Mesenchymal stem cell (in vitro differentiated cells and primary cell): ENCODE results near the gene KSR1.
"Not testable (repeated sequence)": the region's sequence is repeated elsewhere in the genome, so short reads cannot be mapped to it uniquely, and the experiment has no call there.

ENCODE experiments used
- DNase-seq: peaks from one replicate; pipeline ENCODE4 v3.0.0-alpha.2; 2013
- H2AFZ ChIP-seq: one replicate; pipeline ENCODE4 v1.6.1; 2013; ENCODE audit warnings: low read depth, mild to moderate bottlenecking, control low read depth, inconsistent platforms, low read length, moderate library complexity
- H2AK5ac ChIP-seq: 2 replicates; pipeline ENCODE4 v1.6.1; 2013; ENCODE audit warnings: low read length, moderate library complexity, mild to moderate bottlenecking, inconsistent platforms; ENCODE audit not compliant: severe bottlenecking
- H2BK120ac ChIP-seq: one replicate; pipeline ENCODE4 v1.6.1; 2013; ENCODE audit warnings: low read depth, mild to moderate bottlenecking, inconsistent platforms, low read length, moderate library complexity
- H2BK12ac ChIP-seq, 2 experiments: one replicate each; pipeline ENCODE4 v1.6.1; 2013; ENCODE audit warnings: inconsistent platforms in 2 of 2, low read length in 2 of 2, mild to moderate bottlenecking in 2 of 2, moderate library complexity in 2 of 2, control low read depth in 1 of 2
- H2BK15ac ChIP-seq: one replicate; pipeline ENCODE4 v1.6.1; 2013; ENCODE audit warnings: mild to moderate bottlenecking, low read depth, inconsistent platforms; ENCODE audit not compliant: poor library complexity, severe bottlenecking
- H2BK5ac ChIP-seq: 2 replicates; pipeline ENCODE4 v1.6.1; 2013; ENCODE audit warnings: low read depth, mild to moderate bottlenecking, low read length, control low read depth, inconsistent platforms; ENCODE audit not compliant: poor library complexity, severe bottlenecking
- H3K14ac ChIP-seq, 2 experiments: one replicate each; pipeline ENCODE4 v1.6.1; 2013; ENCODE audit warnings: inconsistent platforms in 2 of 2, low read length in 2 of 2, control low read depth in 1 of 2, mild to moderate bottlenecking in 1 of 2, moderate library complexity in 1 of 2
- H3K18ac ChIP-seq, 2 experiments: one replicate each; pipeline ENCODE4 v1.6.1; 2013; ENCODE audit warnings: inconsistent platforms in 2 of 2, low read length in 2 of 2, control low read depth in 1 of 2, low read depth in 1 of 2, mild to moderate bottlenecking in 1 of 2
- H3K23ac ChIP-seq, 2 experiments: one replicate each; pipeline ENCODE4 v1.6.1; 2013; ENCODE audit warnings: inconsistent platforms in 2 of 2, low read length in 2 of 2, mild to moderate bottlenecking in 2 of 2, moderate library complexity in 2 of 2, control low read depth in 1 of 2
- H3K27ac ChIP-seq: 2 replicates; pipeline ENCODE4 v1.5.1; 2013; ENCODE audit warnings: mild to moderate bottlenecking, moderate library complexity, low read length, control low read depth, inconsistent platforms; ENCODE audit not compliant: poor library complexity, severe bottlenecking
- H3K27me3 ChIP-seq, 2 experiments: 2 replicates each; pipeline versions ENCODE4 v1.6.1 to v1.7.0; 2013; ENCODE audit warnings: low read length in 2 of 2, mild to moderate bottlenecking in 2 of 2, moderate library complexity in 2 of 2, control low read depth in 1 of 2, inconsistent platforms in 1 of 2; ENCODE audit not compliant: control insufficient read depth in 1 of 2, insufficient read depth in 1 of 2
- H3K36me3 ChIP-seq, 2 experiments: 2 replicates each; pipeline versions ENCODE4 v1.6.1 to v1.7.0; 2013; ENCODE audit warnings: low read length in 2 of 2, control low read depth in 1 of 2, inconsistent platforms in 1 of 2, low read depth in 1 of 2, mild to moderate bottlenecking in 1 of 2; ENCODE audit not compliant: insufficient read depth in 2 of 2, control insufficient read depth in 1 of 2
- H3K4ac ChIP-seq, 2 experiments: one replicate each; pipeline ENCODE4 v1.6.1; 2013; ENCODE audit warnings: inconsistent platforms in 2 of 2, low read length in 2 of 2, mild to moderate bottlenecking in 2 of 2, moderate library complexity in 2 of 2, control low read depth in 1 of 2, low read depth in 1 of 2
- H3K4me1 ChIP-seq: 2 replicates; pipeline ENCODE4 v1.6.1; 2013; ENCODE audit warnings: low read depth, low read length, control low read depth; ENCODE audit not compliant: control insufficient read depth, insufficient read depth
- H3K4me2 ChIP-seq: 2 replicates; pipeline ENCODE4 v1.6.1; 2013; ENCODE audit warnings: low read length, mild to moderate bottlenecking, inconsistent platforms; ENCODE audit not compliant: poor library complexity, severe bottlenecking
- H3K4me3 ChIP-seq, 2 experiments: 2 replicates each; pipeline versions ENCODE4 v1.5.1 to v1.7.0; 2013; ENCODE audit warnings: low read length in 2 of 2, mild to moderate bottlenecking in 2 of 2, control low read depth in 1 of 2, low read depth in 1 of 2; ENCODE audit not compliant: insufficient read depth in 1 of 2
- H3K79me1 ChIP-seq: replicated peaks from 2 replicates; pipeline ENCODE4 v1.6.1; 2013; ENCODE audit warnings: mild to moderate bottlenecking, control low read depth, low read length, inconsistent platforms; ENCODE audit not compliant: poor library complexity, severe bottlenecking
- H3K9ac ChIP-seq: 2 replicates; pipeline ENCODE4 v1.7.0; 2013; ENCODE audit warnings: mild to moderate bottlenecking, low read length, moderate library complexity
- H3K9me3 ChIP-seq: 2 replicates; pipeline ENCODE4 v1.7.0; 2013; ENCODE audit warnings: mild to moderate bottlenecking, low read length; ENCODE audit not compliant: control insufficient read depth
- H4K8ac ChIP-seq: one replicate; pipeline ENCODE4 v1.6.1; 2013; ENCODE audit warnings: inconsistent platforms, mild to moderate bottlenecking, low read length, moderate library complexity
- H4K91ac ChIP-seq: one replicate; pipeline ENCODE4 v1.6.1; 2013; ENCODE audit warnings: mild to moderate bottlenecking, low read length, inconsistent platforms
- WGBS: methylation state at CpG from one replicate; pipeline ENCODE4 v1.1.7; 2013; ENCODE audit warnings: mixed read lengths; 5-methylcytosine and 5-hydroxymethylcytosine counted together

Gene KSR1

DNA sequence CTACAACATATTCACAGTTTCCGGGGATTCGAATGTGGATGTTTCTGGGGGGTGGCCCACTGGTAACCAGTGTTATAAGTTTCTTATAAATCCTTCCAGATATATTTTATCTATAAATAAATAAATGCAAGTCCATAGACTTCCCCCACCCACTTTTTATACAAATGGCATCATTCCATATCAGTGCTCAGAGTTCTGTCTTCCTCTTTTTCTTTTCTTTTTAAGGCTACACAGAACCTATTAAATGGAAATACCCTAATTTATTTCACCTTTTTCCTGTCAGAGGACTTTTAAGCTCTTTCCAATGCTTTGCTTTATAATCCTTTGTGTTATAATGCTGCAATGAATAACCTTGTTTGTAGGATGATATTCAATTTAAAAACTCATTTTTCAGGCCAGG lies 178.5 kb downstream of the KSR1 start:
- no peak overlapping the region for H2BK15ac ChIP-seq
- H2BK12ac ChIP-seq, result no peak overlapping the region
- H3K4ac ChIP-seq, result no peak overlapping the region
- H2AK5ac ChIP-seq, result no peak overlapping the region
- no peaks in the 10 kb centered on the region for H3K36me3 ChIP-seq
- H3K9ac ChIP-seq, result no peak overlapping the region
- H3K23ac ChIP-seq, result no peak overlapping the region
- H3K9me3 ChIP-seq, result no peaks in the 10 kb centered on the region
- H2BK5ac ChIP-seq, result no peak overlapping the region
- H3K4me1 ChIP-seq, result peaks cover 16% of the 10 kb centered on the region
- H3K4me3 ChIP-seq, result no peak overlapping the region
- H2AFZ ChIP-seq, result no peak overlapping the region
- no peak overlapping the region for H4K8ac ChIP-seq
- no peak overlapping the region for H2BK120ac ChIP-seq
- H4K91ac ChIP-seq, result no peak overlapping the region
- no peak overlapping the region for H3K14ac ChIP-seq
- DNase-seq, result no peak
- no peaks in the 10 kb centered on the region for H3K27me3 ChIP-seq
- H3K18ac ChIP-seq, result no peak overlapping the region
- H3K27ac ChIP-seq, result no peak overlapping the region
- H3K4me2 ChIP-seq, result no peak overlapping the region
- WGBS, result no CpG with 5 or more reads among the region's 2 CpGs
- no peaks in the 10 kb centered on the region for H3K79me1 ChIP-seq

DNA sequence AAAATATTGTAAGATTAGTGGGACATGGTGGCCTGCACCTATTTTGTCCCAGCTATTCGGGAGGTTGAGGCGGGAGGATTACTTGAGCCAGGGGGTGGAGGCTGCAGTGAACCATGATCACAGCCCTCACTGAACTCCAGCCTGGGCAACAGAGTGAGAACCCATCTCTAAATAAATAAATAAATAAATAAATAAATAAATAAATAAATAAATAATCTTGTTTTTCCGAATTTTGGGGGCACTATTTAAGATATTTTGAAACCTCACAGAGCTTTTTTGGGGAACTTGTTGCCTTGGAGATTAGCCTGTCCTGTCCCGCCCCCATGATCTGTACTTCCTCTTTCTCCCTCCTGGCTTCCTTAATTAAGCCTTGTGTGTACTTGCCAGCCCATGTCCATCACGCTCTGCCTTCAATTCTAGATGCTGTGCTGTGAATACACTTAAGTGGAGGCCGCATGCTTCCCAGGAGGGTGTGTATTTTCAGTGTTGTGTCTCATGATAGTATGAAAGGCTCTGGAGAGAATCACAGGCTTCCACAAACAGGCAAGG lies 179.1 kb downstream of the KSR1 start:
- H3K18ac ChIP-seq, result no peak overlapping the region
- no peaks in the 10 kb centered on the region for H3K27me3 ChIP-seq
- no peak overlapping the region for H2BK15ac ChIP-seq
- H3K23ac ChIP-seq, result no peak overlapping the region
- no peak overlapping the region for H3K27ac ChIP-seq
- no peak overlapping the region for H4K8ac ChIP-seq
- no peaks in the 10 kb centered on the region for H3K9me3 ChIP-seq
- H2BK12ac ChIP-seq, result no peak overlapping the region
- WGBS, result 87% methylated on average over 4 of the region's 6 CpGs
- no peak overlapping the region for H2BK5ac ChIP-seq
- no peaks in the 10 kb centered on the region for H3K36me3 ChIP-seq
- H3K4me2 ChIP-seq, result no peak overlapping the region
- H2AK5ac ChIP-seq, result no peak overlapping the region
- no peak overlapping the region for H2AFZ ChIP-seq
- H3K14ac ChIP-seq, result no peak overlapping the region
- H3K4ac ChIP-seq, result no peak overlapping the region
- H3K79me1 ChIP-seq, result no peaks in the 10 kb centered on the region
- no peak overlapping the region for H3K4me3 ChIP-seq
- no peak overlapping the region for H2BK120ac ChIP-seq
- H4K91ac ChIP-seq, result no peak overlapping the region
- DNase-seq, result no peak
- H3K9ac ChIP-seq, result no peak overlapping the region
- H3K4me1 ChIP-seq, result peaks cover 16% of the 10 kb centered on the region

DNA sequence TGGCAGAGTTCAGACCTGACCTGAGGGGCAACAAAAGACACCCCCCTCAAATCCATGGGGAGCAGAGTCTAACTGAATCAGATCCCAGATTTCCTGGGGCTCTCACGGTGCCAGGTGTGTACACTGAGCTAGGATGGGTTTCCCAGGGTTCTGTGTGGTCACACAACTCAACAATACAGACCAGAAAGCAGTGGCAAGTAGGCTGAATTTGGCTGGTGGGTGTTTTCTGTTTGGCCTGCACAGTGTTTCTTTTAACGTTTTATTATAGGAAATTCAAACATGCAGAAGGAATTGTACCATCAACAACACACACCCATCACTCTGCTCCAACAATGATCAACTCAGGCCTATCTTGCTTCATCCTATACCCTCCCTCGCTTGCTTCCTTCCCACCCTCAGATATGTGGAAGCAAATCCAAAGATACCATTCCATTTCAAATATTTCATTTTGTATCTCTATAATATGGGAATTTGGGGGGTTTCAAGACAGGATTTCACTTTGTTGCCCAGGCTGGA lies 179.8 kb downstream of the KSR1 start:
- not testable (repeated sequence) for H4K8ac ChIP-seq, H2AK5ac ChIP-seq, H2BK15ac ChIP-seq, DNase-seq, H2BK12ac ChIP-seq, H3K79me1 ChIP-seq, H3K4me3 ChIP-seq, H3K9me3 ChIP-seq, H3K18ac ChIP-seq, H3K27me3 ChIP-seq, H3K23ac ChIP-seq, H2AFZ ChIP-seq, H3K9ac ChIP-seq, H3K14ac ChIP-seq, H2BK120ac ChIP-seq, H3K36me3 ChIP-seq, H3K4ac ChIP-seq, H3K4me2 ChIP-seq, H2BK5ac ChIP-seq, H4K91ac ChIP-seq, H3K27ac ChIP-seq
- peaks cover 16% of the 10 kb centered on the region for H3K4me1 ChIP-seq
- 88% methylated on average over 3 of the region's 3 CpGs for WGBS

DNA sequence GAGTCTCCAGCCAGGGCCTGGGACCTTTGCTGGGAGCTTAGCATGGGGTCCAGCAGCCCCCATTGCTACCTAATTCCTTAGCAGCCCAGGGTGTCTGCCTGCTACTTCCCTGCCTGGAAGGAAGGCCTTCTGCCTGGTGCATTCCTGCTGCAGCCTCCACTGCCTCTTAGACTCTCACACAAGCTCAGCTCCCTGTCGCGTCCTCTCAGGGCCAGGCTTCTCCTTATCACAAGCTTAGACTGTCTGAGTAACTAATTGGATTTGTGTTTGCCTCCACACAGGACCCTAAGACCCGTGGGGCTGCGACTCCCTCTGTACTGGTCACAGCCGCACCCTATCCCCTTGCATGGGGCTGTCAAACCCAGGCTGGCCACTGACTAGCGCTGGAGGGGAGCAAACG lies 181.6 kb downstream of the KSR1 start:
- H3K79me1 ChIP-seq, H2BK120ac ChIP-seq, H2BK12ac ChIP-seq, H2BK15ac ChIP-seq, H2BK5ac ChIP-seq, H3K4me2 ChIP-seq, H3K4me1 ChIP-seq, H3K18ac ChIP-seq, H3K9ac ChIP-seq, H3K27ac ChIP-seq, H3K27me3 ChIP-seq, H2AFZ ChIP-seq, H3K36me3 ChIP-seq, H2AK5ac ChIP-seq, H3K23ac ChIP-seq, H3K4me3 ChIP-seq, H3K9me3 ChIP-seq, DNase-seq, H4K91ac ChIP-seq, H3K14ac ChIP-seq, H4K8ac ChIP-seq, H3K4ac ChIP-seq: not testable (repeated sequence)
- 95% methylated on average over 2 of the region's 7 CpGs for WGBS
